ENCODE measurements around the gene PCCA.

PCCA gene

DNA sequence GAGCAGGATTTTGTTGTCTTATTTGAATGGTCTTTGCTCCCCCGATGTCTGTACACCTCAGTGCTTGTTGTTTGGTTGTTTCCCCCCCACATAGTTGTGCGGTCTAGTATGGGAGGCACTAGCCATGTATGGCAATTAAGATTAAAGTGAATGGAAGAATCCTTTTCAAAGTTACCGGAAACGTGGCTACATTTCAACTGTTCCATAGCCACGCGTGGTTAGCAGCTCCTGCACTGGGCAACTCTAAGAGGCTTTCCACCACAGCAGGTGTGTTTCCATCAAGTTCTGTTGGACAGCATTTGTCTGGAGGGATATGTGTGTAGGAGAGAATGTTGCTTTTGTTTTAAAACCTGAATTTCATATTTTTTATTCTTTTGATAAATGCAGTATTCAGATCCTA is 252.4 kb downstream of the PCCA start:
- ATAC-seq, result no peak
- TF ChIP-seq GLIS3 (CRISPR knock-in tag; IDR thresholded peaks at IDR 0.05), result no peak
- TF ChIP-seq CSDC2 (CRISPR knock-in tag; IDR thresholded peaks at IDR 0.05), result no peak
- TF ChIP-seq, protein P1, sequence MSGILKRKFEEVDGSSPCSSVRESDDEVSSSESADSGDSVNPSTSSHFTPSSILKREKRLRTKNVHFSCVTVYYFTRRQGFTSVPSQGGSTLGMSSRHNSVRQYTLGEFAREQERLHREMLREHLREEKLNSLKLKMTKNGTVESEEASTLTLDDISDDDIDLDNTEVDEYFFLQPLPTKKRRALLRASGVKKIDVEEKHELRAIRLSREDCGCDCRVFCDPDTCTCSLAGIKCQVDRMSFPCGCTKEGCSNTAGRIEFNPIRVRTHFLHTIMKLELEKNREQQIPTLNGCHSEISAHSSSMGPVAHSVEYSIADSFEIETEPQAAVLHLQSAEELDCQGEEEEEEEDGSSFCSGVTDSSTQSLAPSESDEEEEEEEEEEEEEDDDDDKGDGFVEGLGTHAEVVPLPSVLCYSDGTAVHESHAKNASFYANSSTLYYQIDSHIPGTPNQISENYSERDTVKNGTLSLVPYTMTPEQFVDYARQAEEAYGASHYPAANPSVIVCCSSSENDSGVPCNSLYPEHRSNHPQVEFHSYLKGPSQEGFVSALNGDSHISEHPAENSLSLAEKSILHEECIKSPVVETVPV (CRISPR knock-in tag; IDR thresholded peaks at IDR 0.05), result no peak
- TF ChIP-seq PPARA (CRISPR knock-in tag; IDR thresholded peaks at IDR 0.05; ENCODE audit: borderline replicate concordance), result no peak
- no peak for TF ChIP-seq RARB (CRISPR knock-in tag; IDR thresholded peaks at IDR 0.05)
- TF ChIP-seq TOX (CRISPR knock-in tag; IDR thresholded peaks at IDR 0.05; ENCODE audit: borderline replicate concordance), result no peak
- TF ChIP-seq ZNF565 (CRISPR knock-in tag; conservative IDR thresholded peaks at IDR 0.05; ENCODE audit: low read depth), result no peak
- no peak for TF ChIP-seq ZNF8 (CRISPR knock-in tag; IDR thresholded peaks at IDR 0.05)
- TF ChIP-seq SNAI2 (CRISPR knock-in tag; IDR thresholded peaks at IDR 0.05), result no peak

DNA sequence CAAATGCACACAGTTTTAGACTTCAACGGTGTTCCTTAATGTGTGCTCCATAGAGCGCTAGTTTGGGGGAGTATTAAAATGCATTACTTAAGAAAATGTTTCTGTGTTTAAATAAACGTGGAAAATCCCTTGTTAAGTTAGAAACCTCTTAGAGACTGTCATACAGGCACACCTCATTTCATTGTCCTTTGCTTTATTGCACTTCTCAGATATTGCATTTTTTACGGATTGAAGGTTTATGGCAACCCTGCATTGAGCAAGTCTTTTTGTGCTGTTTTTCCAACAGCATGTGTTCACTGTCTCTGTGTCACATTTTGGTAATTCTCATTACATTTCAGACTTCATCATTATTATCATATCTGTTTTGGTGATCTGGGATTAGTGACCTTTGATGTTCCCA is 255.7 kb downstream of the PCCA start:
- no peak for ATAC-seq
- TF ChIP-seq, protein P2, sequence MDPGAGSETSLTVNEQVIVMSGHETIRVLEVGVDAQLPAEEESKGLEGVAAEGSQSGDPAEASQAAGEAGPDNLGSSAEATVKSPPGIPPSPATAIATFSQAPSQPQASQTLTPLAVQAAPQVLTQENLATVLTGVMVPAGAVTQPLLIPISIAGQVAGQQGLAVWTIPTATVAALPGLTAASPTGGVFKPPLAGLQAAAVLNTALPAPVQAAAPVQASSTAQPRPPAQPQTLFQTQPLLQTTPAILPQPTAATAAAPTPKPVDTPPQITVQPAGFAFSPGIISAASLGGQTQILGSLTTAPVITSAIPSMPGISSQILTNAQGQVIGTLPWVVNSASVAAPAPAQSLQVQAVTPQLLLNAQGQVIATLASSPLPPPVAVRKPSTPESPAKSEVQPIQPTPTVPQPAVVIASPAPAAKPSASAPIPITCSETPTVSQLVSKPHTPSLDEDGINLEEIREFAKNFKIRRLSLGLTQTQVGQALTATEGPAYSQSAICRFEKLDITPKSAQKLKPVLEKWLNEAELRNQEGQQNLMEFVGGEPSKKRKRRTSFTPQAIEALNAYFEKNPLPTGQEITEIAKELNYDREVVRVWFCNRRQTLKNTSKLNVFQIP (CRISPR knock-in tag; IDR thresholded peaks at IDR 0.05; ENCODE audit: borderline replicate concordance, low read depth), result no peak
- TF ChIP-seq ZFP3 (CRISPR knock-in tag; IDR thresholded peaks at IDR 0.05), result no peak

DNA sequence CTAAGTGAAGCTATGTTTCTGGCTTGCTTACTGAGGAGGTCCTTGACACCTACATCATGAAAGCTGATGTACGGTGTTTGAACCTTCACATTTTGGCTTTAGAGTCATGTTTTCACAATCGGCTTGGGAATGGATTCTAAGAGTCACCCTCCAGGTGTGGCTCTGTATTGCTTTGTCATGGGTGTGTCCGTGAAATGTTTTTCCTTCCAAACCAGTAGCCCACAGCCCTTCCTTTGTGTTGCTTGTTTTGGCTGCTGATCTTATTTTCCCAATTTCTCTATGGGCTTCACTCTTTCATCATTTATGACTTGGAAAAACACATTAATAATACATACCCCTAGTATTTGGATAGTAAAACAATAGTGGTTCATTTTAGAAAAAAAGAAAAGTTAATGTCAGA is 259.1 kb downstream of the PCCA start:
- ATAC-seq, result no peak
- TF ChIP-seq ZNF8 (CRISPR knock-in tag; IDR thresholded peaks at IDR 0.05) (no peak), ESRRG (CRISPR knock-in tag; IDR thresholded peaks at IDR 0.05) (no peak), BACH2 (CRISPR knock-in tag; IDR thresholded peaks at IDR 0.05; ENCODE audit: borderline replicate concordance) (no peak), TOX (CRISPR knock-in tag; IDR thresholded peaks at IDR 0.05; ENCODE audit: borderline replicate concordance) (no peak), RARB (CRISPR knock-in tag; IDR thresholded peaks at IDR 0.05) (no peak), ZFP3 (CRISPR knock-in tag; IDR thresholded peaks at IDR 0.05) (no peak), ZFP30 (CRISPR knock-in tag; IDR thresholded peaks at IDR 0.05) (no peak), GLIS3 (CRISPR knock-in tag; IDR thresholded peaks at IDR 0.05) (no peak), ZNF565 (CRISPR knock-in tag; conservative IDR thresholded peaks at IDR 0.05; ENCODE audit: low read depth) (no peak), ZC3H10 (CRISPR knock-in tag; IDR thresholded peaks at IDR 0.05) (no peak), PPARA (CRISPR knock-in tag; IDR thresholded peaks at IDR 0.05; ENCODE audit: borderline replicate concordance) (no peak), ISL1 (CRISPR knock-in tag; IDR thresholded peaks at IDR 0.05) (no peak), SNAI2 (CRISPR knock-in tag; IDR thresholded peaks at IDR 0.05) (no peak), CSDC2 (CRISPR knock-in tag; IDR thresholded peaks at IDR 0.05) (no peak), TCF4 (CRISPR knock-in tag; IDR thresholded peaks at IDR 0.05; ENCODE audit: borderline replicate concordance) (no peak)
- TF ChIP-seq, protein P2 (CRISPR knock-in tag; IDR thresholded peaks at IDR 0.05; ENCODE audit: borderline replicate concordance, low read depth), result no peak
- TF ChIP-seq, protein P3, sequence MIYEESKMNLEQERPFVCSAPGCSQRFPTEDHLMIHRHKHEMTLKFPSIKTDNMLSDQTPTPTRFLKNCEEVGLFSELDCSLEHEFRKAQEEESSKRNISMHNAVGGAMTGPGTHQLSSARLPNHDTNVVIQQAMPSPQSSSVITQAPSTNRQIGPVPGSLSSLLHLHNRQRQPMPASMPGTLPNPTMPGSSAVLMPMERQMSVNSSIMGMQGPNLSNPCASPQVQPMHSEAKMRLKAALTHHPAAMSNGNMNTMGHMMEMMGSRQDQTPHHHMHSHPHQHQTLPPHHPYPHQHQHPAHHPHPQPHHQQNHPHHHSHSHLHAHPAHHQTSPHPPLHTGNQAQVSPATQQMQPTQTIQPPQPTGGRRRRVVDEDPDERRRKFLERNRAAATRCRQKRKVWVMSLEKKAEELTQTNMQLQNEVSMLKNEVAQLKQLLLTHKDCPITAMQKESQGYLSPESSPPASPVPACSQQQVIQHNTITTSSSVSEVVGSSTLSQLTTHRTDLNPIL (CRISPR knock-in tag; IDR thresholded peaks at IDR 0.05; ENCODE audit: low read depth), result no peak
- TF ChIP-seq, protein P1 (CRISPR knock-in tag; IDR thresholded peaks at IDR 0.05), result no peak

DNA sequence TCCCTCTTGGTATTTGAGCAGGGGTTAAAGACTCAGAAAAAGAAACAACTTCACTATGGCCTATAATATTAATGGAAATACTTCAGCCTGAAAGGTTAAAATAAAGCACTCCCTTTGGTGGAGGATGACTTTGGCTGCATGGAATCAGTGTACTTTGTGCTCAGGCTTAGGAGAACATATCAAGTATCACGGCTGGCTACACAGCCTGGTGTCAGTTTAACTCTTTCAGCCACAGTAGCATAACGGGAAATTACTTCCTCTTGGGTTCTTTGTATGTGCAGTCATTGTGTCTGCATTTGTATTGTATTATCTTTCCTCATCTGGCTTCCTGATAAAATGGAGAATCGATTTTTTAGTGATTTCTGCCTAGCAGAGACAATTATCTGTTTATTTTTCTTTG is 260.7 kb downstream of the PCCA start:
- ATAC-seq, result no peak
- TF ChIP-seq PPARA (CRISPR knock-in tag; IDR thresholded peaks at IDR 0.05; ENCODE audit: borderline replicate concordance), result no peak
- TF ChIP-seq ZFP3 (CRISPR knock-in tag; IDR thresholded peaks at IDR 0.05), result no peak
- TF ChIP-seq, protein P2 (CRISPR knock-in tag; IDR thresholded peaks at IDR 0.05; ENCODE audit: borderline replicate concordance, low read depth), result no peak
- TF ChIP-seq SNAI2 (CRISPR knock-in tag; IDR thresholded peaks at IDR 0.05), result no peak
- no peak for TF ChIP-seq GLIS3 (CRISPR knock-in tag; IDR thresholded peaks at IDR 0.05)
- TF ChIP-seq ZFP30 (CRISPR knock-in tag; IDR thresholded peaks at IDR 0.05), result no peak
- TF ChIP-seq ISL1 (CRISPR knock-in tag; IDR thresholded peaks at IDR 0.05), result no peak
- TF ChIP-seq ZNF8 (CRISPR knock-in tag; IDR thresholded peaks at IDR 0.05), result no peak
- TF ChIP-seq, protein P4, sequence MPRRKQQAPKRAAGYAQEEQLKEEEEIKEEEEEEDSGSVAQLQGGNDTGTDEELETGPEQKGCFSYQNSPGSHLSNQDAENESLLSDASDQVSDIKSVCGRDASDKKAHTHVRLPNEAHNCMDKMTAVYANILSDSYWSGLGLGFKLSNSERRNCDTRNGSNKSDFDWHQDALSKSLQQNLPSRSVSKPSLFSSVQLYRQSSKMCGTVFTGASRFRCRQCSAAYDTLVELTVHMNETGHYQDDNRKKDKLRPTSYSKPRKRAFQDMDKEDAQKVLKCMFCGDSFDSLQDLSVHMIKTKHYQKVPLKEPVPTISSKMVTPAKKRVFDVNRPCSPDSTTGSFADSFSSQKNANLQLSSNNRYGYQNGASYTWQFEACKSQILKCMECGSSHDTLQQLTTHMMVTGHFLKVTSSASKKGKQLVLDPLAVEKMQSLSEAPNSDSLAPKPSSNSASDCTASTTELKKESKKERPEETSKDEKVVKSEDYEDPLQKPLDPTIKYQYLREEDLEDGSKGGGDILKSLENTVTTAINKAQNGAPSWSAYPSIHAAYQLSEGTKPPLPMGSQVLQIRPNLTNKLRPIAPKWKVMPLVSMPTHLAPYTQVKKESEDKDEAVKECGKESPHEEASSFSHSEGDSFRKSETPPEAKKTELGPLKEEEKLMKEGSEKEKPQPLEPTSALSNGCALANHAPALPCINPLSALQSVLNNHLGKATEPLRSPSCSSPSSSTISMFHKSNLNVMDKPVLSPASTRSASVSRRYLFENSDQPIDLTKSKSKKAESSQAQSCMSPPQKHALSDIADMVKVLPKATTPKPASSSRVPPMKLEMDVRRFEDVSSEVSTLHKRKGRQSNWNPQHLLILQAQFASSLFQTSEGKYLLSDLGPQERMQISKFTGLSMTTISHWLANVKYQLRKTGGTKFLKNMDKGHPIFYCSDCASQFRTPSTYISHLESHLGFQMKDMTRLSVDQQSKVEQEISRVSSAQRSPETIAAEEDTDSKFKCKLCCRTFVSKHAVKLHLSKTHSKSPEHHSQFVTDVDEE (CRISPR knock-in tag; IDR thresholded peaks at IDR 0.05), result no peak
- no peak for TF ChIP-seq ZNF565 (CRISPR knock-in tag; conservative IDR thresholded peaks at IDR 0.05; ENCODE audit: low read depth)
- TF ChIP-seq, protein P5, sequence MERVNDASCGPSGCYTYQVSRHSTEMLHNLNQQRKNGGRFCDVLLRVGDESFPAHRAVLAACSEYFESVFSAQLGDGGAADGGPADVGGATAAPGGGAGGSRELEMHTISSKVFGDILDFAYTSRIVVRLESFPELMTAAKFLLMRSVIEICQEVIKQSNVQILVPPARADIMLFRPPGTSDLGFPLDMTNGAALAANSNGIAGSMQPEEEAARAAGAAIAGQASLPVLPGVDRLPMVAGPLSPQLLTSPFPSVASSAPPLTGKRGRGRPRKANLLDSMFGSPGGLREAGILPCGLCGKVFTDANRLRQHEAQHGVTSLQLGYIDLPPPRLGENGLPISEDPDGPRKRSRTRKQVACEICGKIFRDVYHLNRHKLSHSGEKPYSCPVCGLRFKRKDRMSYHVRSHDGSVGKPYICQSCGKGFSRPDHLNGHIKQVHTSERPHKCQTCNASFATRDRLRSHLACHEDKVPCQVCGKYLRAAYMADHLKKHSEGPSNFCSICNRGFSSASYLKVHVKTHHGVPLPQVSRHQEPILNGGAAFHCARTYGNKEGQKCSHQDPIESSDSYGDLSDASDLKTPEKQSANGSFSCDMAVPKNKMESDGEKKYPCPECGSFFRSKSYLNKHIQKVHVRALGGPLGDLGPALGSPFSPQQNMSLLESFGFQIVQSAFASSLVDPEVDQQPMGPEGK (CRISPR knock-in tag; IDR thresholded peaks at IDR 0.05; ENCODE audit: borderline replicate concordance), result no peak

Measured in SK-N-SH treated with all-trans-retinoic acid at 6 μM for 48 hours (cell line).